CD4-positive, alpha-beta T cell treated with Interleukin-6 for 4 hours (primary cell): Measurements from ENCODE around the gene LLGL2.
"Not testable (repeated sequence)": the region's sequence is repeated elsewhere in the genome, so short reads cannot be mapped to it uniquely, and the experiment has no call there.

Experiments used
- DNase-seq: peaks from one replicate; pipeline ENCODE4 v3.0.0-alpha.2; 2020; ENCODE audit warnings: mixed read lengths

The LLGL2 gene

DNA sequence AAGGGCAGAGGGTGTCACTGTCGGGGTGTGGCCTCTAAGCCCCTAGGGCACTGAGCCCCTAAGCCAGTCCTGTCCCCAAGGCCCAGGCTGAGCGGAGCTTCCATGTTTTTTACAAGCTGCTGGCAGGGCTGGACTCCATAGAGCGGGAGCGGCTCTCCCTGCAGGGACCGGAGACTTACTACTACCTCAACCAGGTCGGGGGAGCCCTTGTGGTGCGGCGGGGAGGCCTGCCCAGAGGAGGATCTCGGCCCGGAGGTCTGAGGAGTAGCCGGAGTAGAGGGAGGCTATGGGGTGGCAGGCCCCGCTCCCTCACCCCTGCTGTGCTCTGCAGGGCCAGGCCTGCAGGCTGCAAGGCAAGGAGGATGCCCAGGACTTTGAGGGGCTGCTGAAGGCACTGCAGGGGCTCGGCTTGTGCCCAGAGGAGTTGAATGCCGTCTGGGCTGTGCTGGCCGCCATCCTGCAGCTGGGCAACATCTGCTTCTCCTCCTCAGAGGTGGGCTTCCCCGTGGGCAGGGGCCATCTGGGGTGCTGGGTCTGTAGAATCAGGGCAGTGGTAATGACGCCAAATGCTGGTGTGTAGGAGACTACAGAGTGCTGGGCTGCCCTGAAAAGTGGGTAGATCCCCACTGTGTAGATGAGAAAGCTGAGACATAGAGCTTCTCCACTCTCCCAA, 67.0 kb downstream of the LLGL2 start:
- no peak for DNase-seq

DNA sequence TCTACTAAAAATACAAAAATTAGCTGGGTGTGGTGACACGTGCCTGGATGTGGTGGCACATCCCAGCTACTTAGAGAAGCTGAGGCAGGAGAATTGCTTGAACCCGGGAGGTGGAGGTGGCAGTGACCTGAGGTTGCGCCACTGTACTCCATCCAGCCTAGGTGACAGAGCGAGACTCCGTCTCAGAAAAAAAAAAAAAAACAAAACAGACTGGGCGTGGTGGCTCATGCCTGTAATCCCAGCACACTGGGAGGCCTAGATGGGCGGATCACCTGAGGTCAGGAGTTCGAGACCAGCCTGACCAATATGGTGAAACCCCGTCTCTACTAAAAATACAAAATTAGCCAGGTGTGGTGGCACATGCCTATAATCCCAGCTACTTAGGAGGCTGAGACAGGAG, 67.9 kb downstream of the LLGL2 start:
- DNase-seq = not testable (repeated sequence)

GRCh38 chr17:75594499-75595283, 69.2 kb downstream of the LLGL2 start:
- no peak for DNase-seq

DNA sequence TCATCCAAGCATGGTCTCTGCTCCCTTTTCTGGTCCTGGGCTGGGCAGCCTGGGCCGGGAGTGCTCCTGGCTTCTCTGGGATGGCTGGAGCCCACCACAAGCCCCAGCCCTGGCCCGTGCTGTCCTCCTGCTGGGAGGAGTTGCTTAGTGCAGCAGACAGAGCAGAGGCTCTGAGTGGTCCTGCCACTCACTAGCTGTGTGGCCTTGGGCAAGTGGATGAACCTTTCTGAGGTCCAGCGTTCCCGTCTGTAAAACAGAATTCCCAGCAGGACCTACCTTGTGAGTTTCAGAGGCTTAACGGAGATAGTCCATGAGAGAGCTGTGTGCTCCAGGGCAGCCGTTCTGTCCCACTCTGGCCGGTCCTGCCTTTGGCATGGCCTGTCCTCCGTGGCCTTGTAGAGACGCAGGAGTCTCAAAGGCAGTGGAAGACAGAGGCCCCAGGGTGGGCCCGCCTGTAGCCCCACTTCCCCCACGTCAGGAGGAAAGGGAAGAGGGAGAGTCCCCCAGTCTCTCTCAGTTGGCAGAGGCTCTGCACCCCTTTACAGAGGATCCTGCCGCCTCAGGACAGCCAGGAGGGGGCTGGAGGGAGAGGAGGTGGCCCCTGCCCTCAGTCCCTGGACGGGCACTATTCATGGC, 69.9 kb downstream of the LLGL2 start:
- no peak for DNase-seq

GRCh38 chr17:75595920-75596313, 70.4 kb downstream of the LLGL2 start:
- no peak for DNase-seq

- no peak for DNase-seq
Measured at GRCh38 chr17:75596320-75597087, 71.0 kb downstream of the LLGL2 start.

- DNase-seq = peak; percentile 63
Measured at GRCh38 chr17:75601057-75601987, 75.8 kb downstream of the LLGL2 start.

DNA sequence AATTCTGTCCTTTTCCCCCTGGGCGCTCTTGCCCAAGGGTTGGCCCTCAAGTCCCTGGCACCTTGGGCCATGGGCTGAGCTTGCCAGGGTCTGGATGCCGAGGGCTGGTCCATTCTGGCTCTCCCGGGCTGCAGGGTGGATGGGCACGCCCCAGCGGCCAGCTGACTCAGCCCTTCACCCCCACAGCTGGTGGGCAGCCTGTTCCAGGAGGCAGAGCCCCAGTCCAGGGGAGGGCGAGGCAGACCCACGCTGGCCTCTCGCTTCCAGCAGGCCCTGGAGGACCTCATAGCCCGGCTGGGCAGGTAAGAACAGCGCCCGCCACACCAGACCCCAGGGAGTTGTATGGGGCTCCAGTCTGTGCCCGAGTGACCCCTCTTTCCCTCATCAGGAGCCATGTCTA, 77.1 kb downstream of the LLGL2 start:
- DNase-seq = no peak

GRCh38 chr17:75603123-75603522, 77.6 kb downstream of the LLGL2 start:
- DNase-seq = no peak

- no peak for DNase-seq
Measured at GRCh38 chr17:75604034-75604695, 78.7 kb downstream of the LLGL2 start.

GRCh38 chr17:75605790-75606189, 80.3 kb downstream of the LLGL2 start:
- DNase-seq = no peak

GRCh38 chr17:75607086-75607485, 81.6 kb downstream of the LLGL2 start:
- DNase-seq = no peak

GRCh38 chr17:75610103-75610984, 84.8 kb downstream of the LLGL2 start:
- DNase-seq = no peak

- no peak for DNase-seq
Measured at GRCh38 chr17:75611851-75612429, 86.4 kb downstream of the LLGL2 start.

DNA sequence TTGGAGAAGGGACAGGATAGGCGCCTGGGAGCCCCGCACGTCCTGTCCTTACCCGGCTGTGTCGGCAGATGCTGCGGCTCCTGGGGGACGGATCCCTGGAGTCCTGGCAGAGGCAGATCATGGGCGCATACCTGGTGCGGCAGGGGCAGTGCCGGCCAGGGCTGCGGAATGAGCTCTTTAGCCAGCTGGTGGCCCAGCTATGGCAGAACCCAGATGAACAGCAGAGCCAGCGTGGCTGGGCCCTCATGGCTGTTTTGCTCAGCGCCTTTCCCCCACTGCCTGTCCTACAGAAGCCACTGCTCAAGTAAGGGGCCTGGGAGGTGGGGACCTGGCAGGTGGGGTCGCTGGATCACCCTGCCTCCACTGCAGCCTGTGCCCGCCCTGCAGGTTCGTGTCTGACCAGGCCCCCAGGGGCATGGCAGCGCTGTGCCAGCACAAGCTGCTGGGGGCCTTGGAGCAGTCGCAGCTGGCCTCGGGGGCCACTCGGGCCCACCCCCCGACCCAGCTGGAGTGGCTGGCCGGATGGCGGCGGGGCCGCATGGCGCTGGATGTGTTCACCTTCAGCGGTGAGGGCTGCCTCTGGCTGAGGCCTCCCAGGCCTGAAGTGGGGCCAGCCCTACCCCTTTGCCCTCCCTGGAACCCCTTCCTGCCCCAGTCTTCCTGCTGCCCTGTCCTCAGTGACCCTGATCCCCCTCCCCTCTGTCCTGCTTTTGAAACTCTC, 87.6 kb downstream of the LLGL2 start:
- DNase-seq = no peak

DNA sequence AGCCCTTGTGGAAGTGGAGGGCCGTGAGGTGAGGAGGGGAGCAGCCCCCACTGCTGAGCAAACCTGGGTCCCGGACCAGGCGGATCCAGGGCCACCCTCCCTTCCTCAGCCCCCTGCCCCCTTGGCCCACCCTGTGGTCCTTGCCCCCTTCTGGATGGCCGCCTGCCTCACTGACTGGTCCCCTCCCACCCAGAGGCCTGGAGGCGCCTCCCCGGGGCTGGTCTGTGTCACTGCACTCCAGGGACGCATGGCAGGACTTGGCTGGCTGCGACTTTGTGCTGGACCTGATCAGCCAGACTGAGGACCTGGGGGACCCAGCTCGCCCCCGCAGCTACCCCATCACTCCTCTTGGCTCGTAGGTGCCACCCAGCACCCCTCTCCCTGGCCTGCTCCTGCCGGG, 88.5 kb downstream of the LLGL2 start:
- DNase-seq = no peak

GRCh38 chr17:75614556-75615270, 89.2 kb downstream of the LLGL2 start:
- DNase-seq = no peak

- no peak for DNase-seq
Measured at GRCh38 chr17:75615301-75615700, 89.8 kb downstream of the LLGL2 start.
